Spleen (tissue), 11 donors: ENCODE measurements around the gene NECAB3. TPM values are rescaled to one million over a fixed set of nuclear protein-coding genes. Genes with fewer than 3 reads are reported as not detected.

Source experiments
- DNase-seq: peaks from one replicate; pipeline ENCODE4 v3.0.0-alpha.2; 2020
- H3K27ac ChIP-seq, 8 donors: fragments of 200-600 bp; sonication (generic) in 7 of 8; 1 replicate in 4 of 8; 2 replicates in 4 of 8; pipeline versions ENCODE4 v1.5.0 to v1.8.0; 2016 to 2021; ENCODE audit warnings: inconsistent platforms in 4 of 8, mild to moderate bottlenecking in 4 of 8, moderate library complexity in 1 of 8
- H3K27me3 ChIP-seq, 7 donors: fragments of 200-600 bp; sonication (generic) in 6 of 7; replicated peaks in 1 of 7; 1 replicate in 4 of 7; 2 replicates in 3 of 7; pipeline versions ENCODE4 v1.5.0 to v1.8.0; 2016 to 2021; ENCODE audit warnings: inconsistent platforms in 3 of 7, mild to moderate bottlenecking in 1 of 7
- H3K36me3 ChIP-seq, 6 donors: fragments of 200-600 bp; sonication (generic) in 5 of 6; 1 replicate in 4 of 6; 2 replicates in 2 of 6; pipeline versions ENCODE4 v1.5.0 to v1.8.0; 2016 to 2021; ENCODE audit warnings: inconsistent platforms in 2 of 6
- H3K4me1 ChIP-seq, 6 donors: fragments of 200-600 bp; sonication (generic) in 5 of 6; 1 replicate in 3 of 6; 2 replicates in 3 of 6; pipeline versions ENCODE4 v1.5.0 to v1.8.0; 2016 to 2021; ENCODE audit warnings: inconsistent platforms in 3 of 6
- H3K4me3 ChIP-seq, 8 donors: fragments of 200-600 bp; sonication (generic) in 7 of 8; 1 replicate in 4 of 8; 2 replicates in 4 of 8; pipeline versions ENCODE4 v1.5.0 to v1.8.0; 2016 to 2021; ENCODE audit warnings: inconsistent platforms in 4 of 8, mild to moderate bottlenecking in 4 of 8, moderate library complexity in 2 of 8
- H3K9me3 ChIP-seq, 8 donors: fragments of 200-600 bp; sonication (generic) in 7 of 8; 1 replicate in 4 of 8; 2 replicates in 4 of 8; pipeline versions ENCODE4 v1.5.0 to v1.8.0; 2016 to 2021; ENCODE audit warnings: inconsistent platforms in 4 of 8
- CTCF ChIP-seq, 11 experiments: fragments of 200-600 bp in 7 of 11; fragments of 450-650 bp in 4 of 11; sonication (generic) in 4 of 11; IDR thresholded peaks in 8 of 11; conservative IDR thresholded peaks in 3 of 11; 1 replicate in 7 of 11; 2 replicates in 4 of 11; pipeline versions ENCODE4 v1.4.0 to v1.8.0; 2016 to 2021; ENCODE audit warnings: antibody characterized with exemption in 11 of 11, inconsistent platforms in 4 of 11, mild to moderate bottlenecking in 1 of 11
- POLR2A ChIP-seq, 3 donors: fragments of 450-650 bp; IDR thresholded peaks; one replicate each; pipeline ENCODE4 v1.5.1; 2017; ENCODE audit warnings: antibody characterized with exemption in 3 of 3, mild to moderate bottlenecking in 1 of 3
- POLR2AphosphoS5 ChIP-seq, 3 donors: sonication (generic); formaldehyde crosslinking; IDR thresholded peaks; one replicate each; pipeline ENCODE4 v1.5.1; 2017; ENCODE audit warnings: antibody characterized with exemption in 3 of 3
- WGBS, 5 donors: extraction: QIAGEN DNeasy Blood & Tissue Kit in 3 of 5; methylation state at CpG; one replicate each; pipeline versions ENCODE4 v1.1.5 to v1.1.7; 2013 to 2018; 5-methylcytosine and 5-hydroxymethylcytosine counted together
- intact Hi-C: fragments of 100-400 bp; cut with DNase I; formaldehyde crosslinking; loops from one replicate; pipeline ENCODE4 v1.15.0; 2023; ENCODE audit warnings: low total_unique reads
- polyA plus RNA-seq, 3 donors: library from polyadenylated mRNA; stranded (reverse); fragments of 200-250 nt; gene quantifications; one replicate each; pipeline ENCODE4 v1.2.1, GENCODE V29; 2013
- total RNA-seq, 7 donors: library from RNA; depleted of rRNA in 3 of 7; stranded (reverse); fragments of >200 nt in 3 of 7; fragmentation: NEBNext Ultra II Directional in 4 of 7; extraction: Animal tissue kit (Norgen Biotek cat#: 25700) in 4 of 7; gene quantifications; one replicate each; pipeline versions ENCODE4 v1.1.0 to v1.2.1, GENCODE V29; 2016 to 2021
- donor health status: healthy with polysubstance abuse.
- donor health status: DM: no; HTN: no; CAD: no; lungs with moderate emphysema.
- donor health status: DM: no; HTN: no; CAD: no.
- donor health status: Bipolar disorder and iron deficiency.
- donor health status: healthy.
- donor health status: DM: no; HTN: no; CAD: no.
- donor health status: DM: yes; HTN: yes; CAD: no.

Gene NECAB3
- total and polyA plus RNA-seq, 10 donors, result 8.6 to 39.0 (median 18.4) TPM

GRCh38 chr20:33666293-33667244 lies 7.7 kb downstream of the NECAB3 start, which contains the start of gene ACTL10:
Gene ACTL10, plus strand, starts transcription at chr20:33666943. Its CDS starts 555 bp downstream, at chr20:33667498.
- H3K27me3 ChIP-seq, result no peaks in the 10 kb centered on the region
- peaks cover 0 to 31% (median 0%) of the 10 kb centered on the region in 6 donors for H3K36me3 ChIP-seq
- H3K9me3 ChIP-seq, result no peaks in the 10 kb centered on the region
- H3K27ac ChIP-seq, result peak within 1 kb of the TSS; percentile 80 to 94 (median 88)
- peak within 1 kb of the TSS; percentile 59 to 89 (median 76) for H3K4me3 ChIP-seq
- WGBS, 5 donors, result 2 to 19% (median 2%) methylated on average over 31 to 50 of the region's 50 CpGs
- peak; percentile 97 for DNase-seq
- H3K4me1 ChIP-seq, result peaks cover 5 to 67% (median 45%) of the 10 kb centered on the region in 6 donors
- intact Hi-C loops, result no loop called here
- TF ChIP-seq CTCF (IDR thresholded peaks at IDR 0.05 in 8 of 11, conservative IDR thresholded peaks at IDR 0.05 in 3 of 11) (peak in 8 of 11 experiments; percentile 21 to 45 (median 36)), POLR2A (IDR thresholded peaks at IDR 0.05) (peak in 1 of 3 donors; percentile 88), POLR2AphosphoS5 (IDR thresholded peaks at IDR 0.05) (peak; percentile 87 to 92 (median 88))

GRCh38 chr20:33664762-33665144 lies 9.5 kb downstream of the NECAB3 start:
- TF ChIP-seq CTCF (IDR thresholded peaks at IDR 0.05 in 8 of 11, conservative IDR thresholded peaks at IDR 0.05 in 3 of 11), result no peak
- no peak for TF ChIP-seq POLR2AphosphoS5 (IDR thresholded peaks at IDR 0.05)
- no peak for TF ChIP-seq POLR2A (IDR thresholded peaks at IDR 0.05)
- no peaks in the 10 kb centered on the region for H3K27me3 ChIP-seq
- peaks cover 5 to 67% (median 45%) of the 10 kb centered on the region in 6 donors for H3K4me1 ChIP-seq
- H3K36me3 ChIP-seq, result peaks cover 0 to 19% (median 2%) of the 10 kb centered on the region in 6 donors
- no peaks in the 10 kb centered on the region for H3K9me3 ChIP-seq
- peak overlapping the region in 5 of 8 donors; percentile 92 to 96 (median 93) for H3K27ac ChIP-seq
- intact Hi-C loops, result no loop called here
- 93 to 100% (median 95%) methylated on average over 2 of the region's 2 CpGs for whole genome bisulfite sequencing, 5 donors
- DNase-seq, result no peak
- H3K4me3 ChIP-seq, result no peak overlapping the region

GRCh38 chr20:33664085-33664761 lies 10.0 kb downstream of the NECAB3 start:
- no peaks in the 10 kb centered on the region for H3K9me3 ChIP-seq
- DNase-seq, result no peak
- TF ChIP-seq POLR2A (IDR thresholded peaks at IDR 0.05) (no peak), CTCF (IDR thresholded peaks at IDR 0.05 in 8 of 11, conservative IDR thresholded peaks at IDR 0.05 in 3 of 11) (no peak), POLR2AphosphoS5 (IDR thresholded peaks at IDR 0.05) (no peak)
- intact Hi-C loops, result no loop called here
- WGBS, 5 donors, result 42 to 66% (median 53%) methylated on average over 7 to 9 of the region's 9 CpGs
- H3K4me1 ChIP-seq, result peaks cover 5 to 66% (median 45%) of the 10 kb centered on the region in 6 donors
- peaks cover 0 to 19% (median 4%) of the 10 kb centered on the region in 6 donors for H3K36me3 ChIP-seq
- H3K4me3 ChIP-seq, result peak overlapping the region; percentile 65 to 93 (median 71)
- H3K27me3 ChIP-seq, result no peaks in the 10 kb centered on the region
- H3K27ac ChIP-seq, result peak overlapping the region; percentile 88 to 96 (median 92)
